Measurements from ENCODE around the gene NADSYN1. TPM values are rescaled to one million over a fixed set of nuclear protein-coding genes. Genes with fewer than 3 reads are reported as not detected.

NADSYN1 gene
- total and polyA plus RNA-seq, 2 experiments from 2014 or later: 35.6 to 54.9 TPM

DNA sequence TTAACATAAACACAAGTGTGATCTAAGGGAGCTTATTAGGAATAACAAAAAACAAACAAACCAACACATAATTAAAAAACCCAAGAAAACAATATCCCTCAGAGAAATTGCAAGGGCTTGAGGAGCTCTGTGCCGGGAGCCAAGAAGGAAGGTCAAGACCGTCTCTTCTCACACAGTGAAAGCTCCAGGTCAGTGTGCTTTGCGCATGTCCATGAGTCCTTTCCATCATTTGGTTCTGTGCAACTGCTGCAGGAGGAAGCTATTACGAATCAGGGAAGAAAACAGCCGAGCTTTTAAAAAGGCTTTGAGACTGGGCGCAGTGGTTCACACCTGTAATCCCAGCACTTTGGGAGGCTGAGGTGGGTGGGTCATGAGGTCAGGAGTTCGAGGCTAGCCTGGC, 89.4 kb downstream of the NADSYN1 start:
- no peaks in the 10 kb centered on the region for H3K36me3 ChIP-seq (ENCODE audit: insufficient read depth)
- no peak for DNase-seq (ENCODE audit: low spot score)
- no peak overlapping the region for H3K27ac Mint-ChIP-seq
- no peak overlapping the region for H3K4me3 Mint-ChIP-seq
- peaks cover 16% of the 10 kb centered on the region; the same call in 2 of the 3 replicates for H3K36me3 Mint-ChIP-seq (ENCODE audit: low read depth)
- ATAC-seq: no peak
- H3F3A ChIP-seq (replicated peaks; ENCODE audit: low read depth): no peaks in the 10 kb centered on the region
- H2AFZ ChIP-seq: no peak overlapping the region
- H3K27me3 Mint-ChIP-seq (ENCODE audit: insufficient read depth, low read depth, poor library complexity): peaks cover 5% of the 10 kb centered on the region
- peaks cover 10% of the 10 kb centered on the region; the same call in 1 of the 2 replicates for H3K4me1 ChIP-seq (ENCODE audit: insufficient read depth)
- no peaks in the 10 kb centered on the region for H3K79me2 ChIP-seq (replicated peaks; ENCODE audit: insufficient read depth)
- no peak overlapping the region for H3K27ac ChIP-seq (ENCODE audit: low read depth)
- H4K20me1 ChIP-seq (replicated peaks; ENCODE audit: insufficient read depth): no peaks in the 10 kb centered on the region
- H3K9me2 ChIP-seq (ENCODE audit: insufficient read depth): peaks cover 6% of the 10 kb centered on the region; the same call in 1 of the 2 replicates
- H3K27me3 ChIP-seq (ENCODE audit: insufficient read depth): no peaks in the 10 kb centered on the region
- peaks cover 18% of the 10 kb centered on the region for H3K9me3 Mint-ChIP-seq
- no peak overlapping the region for H3K4me3 ChIP-seq
- TF ChIP-seq ZNF114 (CRISPR knock-in tag; IDR thresholded peaks at IDR 0.05): no peak
- TF ChIP-seq NANOG (IDR thresholded peaks at IDR 0.05; ENCODE audit: borderline replicate concordance): no peak
- TF ChIP-seq, protein P1, sequence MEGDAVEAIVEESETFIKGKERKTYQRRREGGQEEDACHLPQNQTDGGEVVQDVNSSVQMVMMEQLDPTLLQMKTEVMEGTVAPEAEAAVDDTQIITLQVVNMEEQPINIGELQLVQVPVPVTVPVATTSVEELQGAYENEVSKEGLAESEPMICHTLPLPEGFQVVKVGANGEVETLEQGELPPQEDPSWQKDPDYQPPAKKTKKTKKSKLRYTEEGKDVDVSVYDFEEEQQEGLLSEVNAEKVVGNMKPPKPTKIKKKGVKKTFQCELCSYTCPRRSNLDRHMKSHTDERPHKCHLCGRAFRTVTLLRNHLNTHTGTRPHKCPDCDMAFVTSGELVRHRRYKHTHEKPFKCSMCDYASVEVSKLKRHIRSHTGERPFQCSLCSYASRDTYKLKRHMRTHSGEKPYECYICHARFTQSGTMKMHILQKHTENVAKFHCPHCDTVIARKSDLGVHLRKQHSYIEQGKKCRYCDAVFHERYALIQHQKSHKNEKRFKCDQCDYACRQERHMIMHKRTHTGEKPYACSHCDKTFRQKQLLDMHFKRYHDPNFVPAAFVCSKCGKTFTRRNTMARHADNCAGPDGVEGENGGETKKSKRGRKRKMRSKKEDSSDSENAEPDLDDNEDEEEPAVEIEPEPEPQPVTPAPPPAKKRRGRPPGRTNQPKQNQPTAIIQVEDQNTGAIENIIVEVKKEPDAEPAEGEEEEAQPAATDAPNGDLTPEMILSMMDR (conservative IDR thresholded peaks at IDR 0.05; ENCODE audit: low read depth in 2 of 2): no peak
- TF ChIP-seq JUNB (IDR thresholded peaks at IDR 0.05; ENCODE audit: unreplicated experiment): no peak
- TF ChIP-seq EZH2 (IDR thresholded peaks at IDR 0.05; ENCODE audit: low read depth, unreplicated experiment): no peak
- H3K4me2 ChIP-seq: no peak overlapping the region
- peaks cover 12% of the 10 kb centered on the region for H3K4me1 Mint-ChIP-seq

DNA sequence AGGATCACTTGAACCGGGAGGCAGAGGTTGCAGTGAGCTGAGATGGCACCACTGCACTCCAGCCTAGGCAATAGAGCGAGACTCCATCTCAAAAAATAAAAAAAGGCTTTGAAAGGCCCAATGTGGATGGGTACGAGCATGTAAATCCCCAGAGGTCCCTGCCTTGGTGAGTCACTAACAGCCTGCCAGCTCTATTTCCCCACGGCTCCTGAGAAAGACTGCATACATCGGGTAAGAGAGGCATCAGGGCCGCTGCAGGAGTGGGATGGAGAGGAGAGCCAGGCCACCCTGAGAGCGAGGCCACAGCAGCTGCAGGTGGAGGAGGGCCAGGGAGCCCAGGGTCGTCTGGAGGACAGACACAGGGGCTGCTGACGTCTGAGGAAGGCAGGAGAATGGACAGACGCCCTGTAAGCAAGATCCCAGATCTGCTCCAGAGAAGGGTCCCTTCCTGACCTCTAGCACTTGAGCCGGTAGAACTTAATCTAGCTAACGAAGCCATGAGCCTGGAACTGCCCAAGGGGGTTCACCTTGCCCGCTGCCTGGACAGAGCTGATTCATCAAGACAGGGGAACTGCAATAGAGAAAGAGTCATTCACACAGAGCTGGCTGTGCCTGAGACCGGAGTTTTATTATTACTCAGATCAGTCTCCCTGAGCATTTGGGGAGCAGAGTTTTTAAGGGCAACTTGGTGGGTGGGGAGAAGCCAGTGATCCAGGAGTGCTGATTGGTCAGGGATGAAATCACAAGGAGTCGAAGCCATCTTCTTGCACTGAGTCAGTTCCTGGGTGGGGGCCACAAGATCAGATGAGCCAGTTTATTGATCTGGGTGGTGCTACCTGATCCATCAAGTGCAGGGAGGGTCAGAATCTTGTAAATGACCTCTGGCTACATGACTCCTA, 90.1 kb downstream of the NADSYN1 start:
- Histone ChIP-seq H3K27ac (ENCODE audit: low read depth) (no peak overlapping the region), H3K9me2 (ENCODE audit: insufficient read depth) (peaks cover 6% of the 10 kb centered on the region; the same call in 1 of the 2 replicates), H2AFZ (no peak overlapping the region), H3F3A (replicated peaks; ENCODE audit: low read depth) (no peaks in the 10 kb centered on the region), H4K20me1 (replicated peaks; ENCODE audit: insufficient read depth) (no peaks in the 10 kb centered on the region), H3K4me3 (no peak overlapping the region), H3K27me3 (ENCODE audit: insufficient read depth) (no peaks in the 10 kb centered on the region), H3K4me2 (no peak overlapping the region), H3K4me1 (ENCODE audit: insufficient read depth) (peaks cover 10% of the 10 kb centered on the region; the same call in 1 of the 2 replicates), H3K79me2 (replicated peaks; ENCODE audit: insufficient read depth) (no peaks in the 10 kb centered on the region), H3K36me3 (ENCODE audit: insufficient read depth) (no peaks in the 10 kb centered on the region)
- peaks cover 16% of the 10 kb centered on the region; the same call in 2 of the 3 replicates for H3K36me3 Mint-ChIP-seq (ENCODE audit: low read depth)
- no peak overlapping the region for H3K4me3 Mint-ChIP-seq
- peaks cover 12% of the 10 kb centered on the region for H3K4me1 Mint-ChIP-seq
- ATAC-seq (no peak), DNase-seq (ENCODE audit: low spot score) (no peak)
- H3K9me3 Mint-ChIP-seq: peaks cover 18% of the 10 kb centered on the region
- H3K27ac Mint-ChIP-seq: no peak overlapping the region
- TF ChIP-seq NANOG (IDR thresholded peaks at IDR 0.05; ENCODE audit: borderline replicate concordance) (no peak), STAT1 (IDR thresholded peaks at IDR 0.05; ENCODE audit: unreplicated experiment) (no peak), CREB1 (CRISPR knock-in tag; IDR thresholded peaks at IDR 0.05; ENCODE audit: low read depth) (no peak), ZNF331 (CRISPR knock-in tag; IDR thresholded peaks at IDR 0.05; ENCODE audit: low read depth) (no peak), JUNB (IDR thresholded peaks at IDR 0.05; ENCODE audit: unreplicated experiment) (no peak), EZH2phosphoT487 (IDR thresholded peaks at IDR 0.05; ENCODE audit: unreplicated experiment) (no peak), EZH2 (IDR thresholded peaks at IDR 0.05; ENCODE audit: low read depth, unreplicated experiment) (no peak)
- TF ChIP-seq, protein P2, sequence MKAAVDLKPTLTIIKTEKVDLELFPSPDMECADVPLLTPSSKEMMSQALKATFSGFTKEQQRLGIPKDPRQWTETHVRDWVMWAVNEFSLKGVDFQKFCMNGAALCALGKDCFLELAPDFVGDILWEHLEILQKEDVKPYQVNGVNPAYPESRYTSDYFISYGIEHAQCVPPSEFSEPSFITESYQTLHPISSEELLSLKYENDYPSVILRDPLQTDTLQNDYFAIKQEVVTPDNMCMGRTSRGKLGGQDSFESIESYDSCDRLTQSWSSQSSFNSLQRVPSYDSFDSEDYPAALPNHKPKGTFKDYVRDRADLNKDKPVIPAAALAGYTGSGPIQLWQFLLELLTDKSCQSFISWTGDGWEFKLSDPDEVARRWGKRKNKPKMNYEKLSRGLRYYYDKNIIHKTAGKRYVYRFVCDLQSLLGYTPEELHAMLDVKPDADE (IDR thresholded peaks at IDR 0.05): no peak
- TF ChIP-seq, protein P3, sequence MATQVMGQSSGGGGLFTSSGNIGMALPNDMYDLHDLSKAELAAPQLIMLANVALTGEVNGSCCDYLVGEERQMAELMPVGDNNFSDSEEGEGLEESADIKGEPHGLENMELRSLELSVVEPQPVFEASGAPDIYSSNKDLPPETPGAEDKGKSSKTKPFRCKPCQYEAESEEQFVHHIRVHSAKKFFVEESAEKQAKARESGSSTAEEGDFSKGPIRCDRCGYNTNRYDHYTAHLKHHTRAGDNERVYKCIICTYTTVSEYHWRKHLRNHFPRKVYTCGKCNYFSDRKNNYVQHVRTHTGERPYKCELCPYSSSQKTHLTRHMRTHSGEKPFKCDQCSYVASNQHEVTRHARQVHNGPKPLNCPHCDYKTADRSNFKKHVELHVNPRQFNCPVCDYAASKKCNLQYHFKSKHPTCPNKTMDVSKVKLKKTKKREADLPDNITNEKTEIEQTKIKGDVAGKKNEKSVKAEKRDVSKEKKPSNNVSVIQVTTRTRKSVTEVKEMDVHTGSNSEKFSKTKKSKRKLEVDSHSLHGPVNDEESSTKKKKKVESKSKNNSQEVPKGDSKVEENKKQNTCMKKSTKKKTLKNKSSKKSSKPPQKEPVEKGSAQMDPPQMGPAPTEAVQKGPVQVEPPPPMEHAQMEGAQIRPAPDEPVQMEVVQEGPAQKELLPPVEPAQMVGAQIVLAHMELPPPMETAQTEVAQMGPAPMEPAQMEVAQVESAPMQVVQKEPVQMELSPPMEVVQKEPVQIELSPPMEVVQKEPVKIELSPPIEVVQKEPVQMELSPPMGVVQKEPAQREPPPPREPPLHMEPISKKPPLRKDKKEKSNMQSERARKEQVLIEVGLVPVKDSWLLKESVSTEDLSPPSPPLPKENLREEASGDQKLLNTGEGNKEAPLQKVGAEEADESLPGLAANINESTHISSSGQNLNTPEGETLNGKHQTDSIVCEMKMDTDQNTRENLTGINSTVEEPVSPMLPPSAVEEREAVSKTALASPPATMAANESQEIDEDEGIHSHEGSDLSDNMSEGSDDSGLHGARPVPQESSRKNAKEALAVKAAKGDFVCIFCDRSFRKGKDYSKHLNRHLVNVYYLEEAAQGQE (IDR thresholded peaks at IDR 0.05; ENCODE audit: unreplicated experiment): no peak
- peaks cover 7% of the 10 kb centered on the region for H3K27me3 Mint-ChIP-seq (ENCODE audit: insufficient read depth, low read depth, poor library complexity)

All from GM23338 (cell line).